Type B pancreatic cell (in vitro differentiated cells): ENCODE data around the gene SPATA2L. TPM values are rescaled to one million over a fixed set of nuclear protein-coding genes. Genes with fewer than 3 reads are reported as not detected.
A peak's percentile ranks its signal among the peaks of the same experiment; 100 is the strongest.

Source experiments
- DNase-seq: peaks from one replicate; pipeline ENCODE4 v3.0.0; 2021; ENCODE audit warnings: mixed read lengths; ENCODE audit not compliant: unreplicated experiment; ENCODE audit errors: extremely low spot score
- H3K27ac Mint-ChIP-seq: 2 replicates; pipeline ENCODE4 v1.8.0; 2021; ENCODE audit warnings: mild to moderate bottlenecking, mixed read lengths
- H3K27me3 Mint-ChIP-seq: 2 replicates; pipeline ENCODE4 v1.8.0; 2021; ENCODE audit warnings: mixed read lengths
- H3K36me3 Mint-ChIP-seq: 2 replicates; pipeline ENCODE4 v1.8.0; 2021; ENCODE audit warnings: mixed read lengths
- H3K4me1 Mint-ChIP-seq: one replicate; pipeline ENCODE4 v1.8.0; 2021; ENCODE audit warnings: mixed read lengths; ENCODE audit not compliant: unreplicated experiment
- H3K4me3 Mint-ChIP-seq: 2 replicates; pipeline ENCODE4 v1.8.0; 2021; ENCODE audit warnings: mild to moderate bottlenecking, mixed read lengths
- H3K9me3 Mint-ChIP-seq: 2 replicates; pipeline ENCODE4 v1.8.0; 2021; ENCODE audit warnings: mixed read lengths
- CTCF ChIP-seq: fragments of 200-600 bp; sonication (generic); conservative IDR thresholded peaks from 2 replicates; pipeline ENCODE4 v1.5.0; 2021; ENCODE audit warnings: antibody characterized with exemption, mild to moderate bottlenecking
- long read RNA-seq: library from polyadenylated mRNA; unstranded; transcript quantifications from one replicate; pipeline ENCODE4 v2.0.0, GENCODE V29; 2020
- total RNA-seq: library from RNA; stranded (reverse); gene quantifications from 2 replicates; pipeline ENCODE4 v1.2.1, GENCODE V29; 2021; ENCODE audit warnings: low replicate concordance

The SPATA2L gene
- total RNA-seq, result 12.6 and 18.5 TPM in 2 replicates
- long read RNA-seq, result 0 reads

- DNase-seq, result peak; percentile 95
- H3K27ac Mint-ChIP-seq, result peak within 1 kb of the TSS; percentile 81
- TF ChIP-seq CTCF, result peak; percentile 48
- peak within 1 kb of the TSS; percentile 83 for H3K4me3 Mint-ChIP-seq
- H3K27me3 Mint-ChIP-seq, result peaks cover 4% of the 10 kb centered on the region
- peaks cover 5% of the 10 kb centered on the region for H3K36me3 Mint-ChIP-seq
- peaks cover 13% of the 10 kb centered on the region for H3K4me1 Mint-ChIP-seq
- H3K9me3 Mint-ChIP-seq, result no peaks in the 10 kb centered on the region
Observed at GRCh38 chr16:89701425-89702406, at the start of gene SPATA2L. Gene SPATA2L (minus strand): TSS chr16:89701705. CDS start chr16:89701232, 473 bp downstream.

- H3K9me3 Mint-ChIP-seq, result no peaks in the 10 kb centered on the region
- H3K27me3 Mint-ChIP-seq, result no peaks in the 10 kb centered on the region
- no peak overlapping the region for H3K4me3 Mint-ChIP-seq
- peaks cover 11% of the 10 kb centered on the region for H3K36me3 Mint-ChIP-seq
- peak overlapping the region; percentile 63 for H3K27ac Mint-ChIP-seq
- no peak for DNase-seq
- no peaks in the 10 kb centered on the region for H3K4me1 Mint-ChIP-seq
- no peak for TF ChIP-seq CTCF
Observed at GRCh38 chr16:89749637-89750036, 48.1 kb upstream of the SPATA2L start.

- DNase-seq, result no peak
- no peaks in the 10 kb centered on the region for H3K4me1 Mint-ChIP-seq
- peaks cover 11% of the 10 kb centered on the region for H3K36me3 Mint-ChIP-seq
- H3K27ac Mint-ChIP-seq, result no peak overlapping the region
- no peak overlapping the region for H3K4me3 Mint-ChIP-seq
- H3K27me3 Mint-ChIP-seq, result no peaks in the 10 kb centered on the region
- TF ChIP-seq CTCF, result no peak
- no peaks in the 10 kb centered on the region for H3K9me3 Mint-ChIP-seq
Observed at GRCh38 chr16:89748921-89749320, 47.4 kb upstream of the SPATA2L start.

GRCh38 chr16:89748076-89748475 is 46.6 kb upstream of the SPATA2L start:
- Mint-ChIP-seq H3K27ac (no peak overlapping the region), H3K9me3 (no peaks in the 10 kb centered on the region), H3K4me1 (no peaks in the 10 kb centered on the region), H3K4me3 (no peak overlapping the region), H3K27me3 (no peaks in the 10 kb centered on the region), H3K36me3 (peaks cover 8% of the 10 kb centered on the region)
- no peak for TF ChIP-seq CTCF
- no peak for DNase-seq

GRCh38 chr16:89746043-89746442 is 44.5 kb upstream of the SPATA2L start:
- Mint-ChIP-seq H3K9me3 (no peaks in the 10 kb centered on the region), H3K27me3 (no peaks in the 10 kb centered on the region), H3K4me1 (no peaks in the 10 kb centered on the region), H3K27ac (no peak overlapping the region), H3K36me3 (peaks cover 7% of the 10 kb centered on the region), H3K4me3 (no peak overlapping the region)
- no peak for TF ChIP-seq CTCF
- no peak for DNase-seq
